LoVo (cell line): ENCODE data around the gene LRFN5.
"Not testable (repeated sequence)": the region's sequence is repeated elsewhere in the genome, so short reads cannot be mapped to it uniquely, and the experiment has no call there.

ENCODE experiments used
- DNase-seq: peaks from one replicate; pipeline ENCODE4 v3.0.0-alpha.2; 2016; ENCODE audit warnings: low spot score

Gene LRFN5

GRCh38 chr14:41606532-41607303 lies at the start of gene LRFN5:
TSS of gene LRFN5 (plus strand) at chr14:41606876.
- DNase-seq, result no peak

GRCh38 chr14:41558490-41558889 lies 48.2 kb upstream of the LRFN5 start:
- no peak for DNase-seq

- DNase-seq, result not testable (repeated sequence)
Observed at GRCh38 chr14:41566864-41567263, 39.8 kb upstream of the LRFN5 start.

- no peak for DNase-seq
Observed at GRCh38 chr14:41568979-41569378, 37.7 kb upstream of the LRFN5 start.

GRCh38 chr14:41570415-41571155 lies 36.1 kb upstream of the LRFN5 start:
- no peak for DNase-seq

- no peak for DNase-seq
Observed at GRCh38 chr14:41586237-41586636, 20.4 kb upstream of the LRFN5 start.

- no peak for DNase-seq
Observed at GRCh38 chr14:41597647-41598046, 9.0 kb upstream of the LRFN5 start.

GRCh38 chr14:41599805-41600385 lies 6.8 kb upstream of the LRFN5 start:
- not testable (repeated sequence) for DNase-seq

- DNase-seq, result no peak
Observed at GRCh38 chr14:41604721-41605531, 1.8 kb upstream of the LRFN5 start.

GRCh38 chr14:41605550-41606281 lies 960 bp upstream of the LRFN5 start:
- no peak for DNase-seq

GRCh38 chr14:41606282-41606531 lies 469 bp upstream of the LRFN5 start:
- no peak for DNase-seq

- no peak for DNase-seq
Observed at GRCh38 chr14:41607304-41607775, 664 bp downstream of the LRFN5 start.

GRCh38 chr14:41607966-41608663 lies 1.4 kb downstream of the LRFN5 start:
- no peak for DNase-seq

GRCh38 chr14:41608681-41609390 lies 2.2 kb downstream of the LRFN5 start:
- no peak for DNase-seq

- no peak for DNase-seq
Observed at GRCh38 chr14:41609704-41610183, 3.1 kb downstream of the LRFN5 start.

- no peak for DNase-seq
Observed at GRCh38 chr14:41615011-41615595, 8.4 kb downstream of the LRFN5 start.

- DNase-seq, result no peak
Observed at GRCh38 chr14:41623736-41624135, 17.1 kb downstream of the LRFN5 start.

- no peak for DNase-seq
Observed at GRCh38 chr14:41629876-41630275, 23.2 kb downstream of the LRFN5 start.

- DNase-seq, result no peak
Observed at GRCh38 chr14:41634286-41634685, 27.6 kb downstream of the LRFN5 start.
